GM21390 (cell line): ENCODE results near the gene PRDX3.
A peak's percentile ranks its signal among the peaks of the same experiment; 100 is the strongest.
"Not testable (repeated sequence)": the region's sequence is repeated elsewhere in the genome, so short reads cannot be mapped to it uniquely, and the experiment has no call there.

Experiments
- ATAC-seq: cut with Tn5 transposase; IDR thresholded peaks from one replicate; pipeline ENCODE4 v1.9.1; 2021; ENCODE audit not compliant: unreplicated experiment

PRDX3 gene

DNA sequence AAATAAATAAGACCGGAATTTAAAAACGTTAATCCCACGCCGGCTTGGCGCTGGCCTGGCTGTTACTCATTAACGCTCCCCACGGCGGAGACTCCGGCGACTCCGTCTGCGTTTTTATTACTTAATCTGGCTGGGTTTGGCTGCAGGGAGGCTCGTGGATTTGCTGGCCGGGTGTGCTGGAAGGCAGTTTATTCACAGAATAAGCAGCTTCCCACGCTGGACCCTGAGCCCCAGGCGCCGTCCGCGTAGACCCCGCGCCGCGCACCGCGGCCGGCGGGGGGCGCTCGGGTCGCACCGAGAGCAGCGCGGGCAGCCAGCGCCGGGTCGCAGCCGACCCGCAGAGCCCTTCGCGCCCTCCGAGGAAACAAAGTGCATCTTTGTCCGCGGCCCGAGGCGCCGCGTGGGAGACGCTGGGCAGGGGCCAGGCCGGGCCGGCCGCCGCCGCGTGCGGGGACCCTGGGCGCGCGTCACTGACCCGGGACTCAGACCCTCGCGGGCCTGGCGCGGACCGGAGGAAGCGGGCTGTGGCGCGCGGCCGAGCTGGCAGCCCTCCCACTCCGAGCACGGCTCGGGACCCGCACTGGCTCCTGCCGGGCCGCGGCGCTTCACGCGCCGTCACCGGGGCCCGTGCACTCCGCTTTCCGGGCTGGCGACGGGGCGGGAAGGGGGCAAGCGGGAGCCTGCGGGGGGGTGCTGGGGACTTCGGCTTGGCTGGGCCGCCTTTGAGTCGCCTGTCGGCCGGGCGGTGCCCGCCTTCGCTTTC, 28.2 kb upstream of the PRDX3 start:
- peak; percentile 48 for ATAC-seq

DNA sequence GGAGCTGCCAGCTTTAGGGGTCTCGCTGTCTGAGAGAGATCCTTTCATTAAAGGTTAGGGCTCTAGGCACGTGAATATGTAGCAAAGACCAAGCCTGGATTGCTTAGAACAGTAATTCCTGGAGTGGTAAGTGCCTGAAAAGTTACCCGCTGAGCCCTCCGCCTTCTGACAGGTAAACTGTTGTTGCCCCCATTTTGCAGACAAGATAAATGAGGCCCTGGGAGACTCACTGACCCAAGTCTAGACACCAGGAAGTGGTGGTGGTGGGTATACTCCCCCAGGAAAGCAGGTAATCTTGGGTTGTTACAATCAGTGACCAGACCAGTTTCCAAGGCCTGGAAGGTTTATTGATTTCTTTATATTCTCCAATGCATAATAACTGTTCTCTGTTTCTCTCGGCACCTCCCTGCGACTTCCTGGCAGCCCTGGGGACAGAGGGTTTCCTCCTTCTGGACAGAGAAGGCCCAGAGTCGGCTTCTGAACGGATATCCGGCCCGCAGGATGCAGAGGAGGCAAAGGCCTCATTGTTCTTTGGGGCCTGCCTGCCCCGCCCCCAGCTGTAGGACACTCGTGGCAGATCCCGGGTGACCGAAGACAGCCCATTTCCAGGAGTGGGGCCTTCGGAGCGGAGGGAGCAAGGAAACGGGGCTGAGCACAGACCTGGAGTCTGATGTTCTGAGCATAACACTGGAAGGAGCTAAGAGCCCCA, 27.4 kb upstream of the PRDX3 start:
- ATAC-seq, result peak; percentile 29

DNA sequence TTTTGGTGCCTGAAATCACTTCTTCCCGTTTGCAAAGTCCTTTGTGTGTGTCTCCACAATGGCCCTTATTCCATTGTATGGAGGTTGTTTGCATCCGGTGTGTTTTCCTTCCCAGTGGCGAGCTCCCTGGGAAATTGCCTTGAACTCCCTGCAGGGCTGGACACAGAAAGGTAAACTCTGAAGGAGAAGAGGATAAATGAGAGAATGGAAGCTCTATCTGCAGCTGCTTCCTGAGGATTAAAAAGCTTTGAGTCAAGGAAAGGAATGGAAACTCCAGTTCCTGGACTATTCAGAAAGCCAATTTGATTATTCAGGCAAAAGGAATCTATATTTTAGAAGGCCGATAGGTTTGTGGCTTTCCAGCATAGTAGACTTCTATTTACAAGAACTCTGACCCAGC, 24.4 kb upstream of the PRDX3 start:
- no peak for ATAC-seq

DNA sequence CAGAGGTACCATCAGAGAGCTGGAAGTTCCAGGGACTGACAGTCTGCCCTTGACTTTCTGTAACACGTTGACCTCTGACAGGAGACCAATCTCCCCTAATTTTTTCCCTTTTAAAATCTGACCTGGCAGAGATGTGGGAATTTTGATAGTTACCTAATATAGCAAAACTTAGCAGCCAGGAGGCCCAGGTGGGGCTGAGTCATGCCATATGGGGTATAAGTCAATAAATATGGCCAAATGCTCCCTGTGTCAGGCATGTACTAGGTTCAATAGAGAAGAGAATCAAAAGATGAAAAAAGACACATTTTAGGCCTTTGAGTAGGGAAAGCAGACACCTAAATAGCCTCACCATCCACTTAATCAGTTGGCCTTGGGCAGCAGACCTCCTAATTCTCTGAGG, 22.6 kb upstream of the PRDX3 start:
- no peak for ATAC-seq

DNA sequence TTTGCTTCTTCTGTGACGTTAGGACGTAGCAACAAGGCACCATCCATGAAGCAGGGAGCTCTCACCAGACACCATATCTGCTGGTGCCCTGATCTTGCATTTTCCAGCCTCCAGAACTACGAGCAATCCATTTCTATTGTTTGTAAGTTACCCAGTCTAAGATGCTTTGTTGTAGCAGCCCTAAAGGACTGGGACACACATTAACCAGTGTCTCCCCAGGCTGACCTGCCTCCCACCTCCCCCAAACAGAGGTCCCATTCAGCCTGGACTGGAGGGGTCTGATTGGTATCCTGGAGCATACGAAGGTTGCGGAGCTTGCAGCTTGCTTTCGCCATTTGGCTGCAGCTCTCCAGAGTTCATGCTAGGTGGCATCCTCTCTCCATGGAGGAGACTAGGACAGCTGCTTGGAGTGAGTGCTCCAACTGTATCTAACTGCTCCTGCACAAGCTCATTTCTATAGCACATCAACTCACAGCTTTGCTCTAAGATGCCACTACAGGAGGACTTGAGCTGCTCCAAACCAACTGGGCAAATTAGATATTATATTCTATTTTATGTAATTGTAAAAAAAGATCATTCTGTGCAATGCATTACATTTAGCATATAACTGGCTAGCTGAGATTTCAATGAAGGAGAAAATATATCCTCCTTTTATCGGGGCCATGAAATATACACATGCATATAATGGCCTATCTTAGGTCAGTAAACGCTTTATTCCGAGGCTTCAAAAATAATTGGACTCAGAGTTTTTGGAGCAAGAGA, 20.8 kb upstream of the PRDX3 start:
- no peak for ATAC-seq

DNA sequence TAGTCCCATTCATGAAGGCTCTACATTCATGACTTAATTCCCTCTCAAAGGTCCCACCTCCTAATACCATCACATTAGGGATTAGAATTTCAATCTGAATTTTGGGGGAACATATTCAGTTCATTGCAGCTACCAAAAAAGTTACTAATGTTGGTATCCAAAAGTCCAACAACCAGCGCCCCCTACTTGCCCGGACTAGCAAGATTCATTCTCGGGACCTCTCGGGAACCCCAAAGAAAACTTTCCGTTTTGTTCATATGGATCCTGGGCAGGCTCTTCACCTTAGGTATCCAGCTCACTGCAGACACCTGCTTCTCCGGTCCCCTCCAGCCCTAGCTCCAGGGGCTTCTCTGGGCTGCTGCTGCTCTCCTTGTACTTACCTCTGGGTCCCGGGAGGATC, 19.8 kb upstream of the PRDX3 start:
- no peak for ATAC-seq

DNA sequence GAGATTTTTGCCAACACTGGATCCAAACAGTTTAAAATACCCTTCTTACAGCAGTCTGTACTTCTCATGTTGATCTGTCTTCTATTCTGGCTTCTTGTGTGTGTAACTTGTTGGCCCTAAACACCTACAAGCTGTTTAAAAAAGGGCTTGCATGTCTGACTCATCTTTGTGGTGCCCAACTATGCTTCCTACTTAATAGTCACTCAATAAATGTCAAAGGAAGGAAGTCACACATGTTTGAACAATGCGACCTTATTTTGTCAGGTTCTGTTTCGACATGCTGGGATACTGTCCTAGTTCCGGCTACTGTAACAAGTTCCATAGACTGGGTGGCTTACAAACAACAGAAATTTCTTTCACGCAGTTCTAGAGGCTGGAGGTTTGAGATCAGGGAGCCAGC, 19.3 kb upstream of the PRDX3 start:
- ATAC-seq, result no peak

DNA sequence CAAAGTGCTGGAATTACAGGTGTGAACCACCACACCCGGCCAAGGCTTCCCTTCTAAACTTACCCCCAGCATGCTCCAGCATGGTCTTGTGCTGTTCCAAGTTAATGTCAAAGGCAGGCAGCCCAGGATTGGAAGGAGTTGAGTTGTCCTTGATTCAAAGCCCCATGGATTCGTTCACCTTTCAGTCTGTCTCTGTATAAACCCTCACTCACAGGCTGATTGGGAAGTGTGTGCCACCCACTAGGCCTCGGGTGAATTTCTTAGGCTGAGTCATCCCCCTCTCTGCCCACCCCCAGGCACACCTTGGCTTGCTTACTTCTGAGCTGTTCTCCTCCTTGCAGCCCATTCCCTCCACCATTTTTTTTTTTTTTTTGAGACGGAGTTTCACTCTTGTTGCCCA, 13.3 kb upstream of the PRDX3 start:
- ATAC-seq, result no peak

DNA sequence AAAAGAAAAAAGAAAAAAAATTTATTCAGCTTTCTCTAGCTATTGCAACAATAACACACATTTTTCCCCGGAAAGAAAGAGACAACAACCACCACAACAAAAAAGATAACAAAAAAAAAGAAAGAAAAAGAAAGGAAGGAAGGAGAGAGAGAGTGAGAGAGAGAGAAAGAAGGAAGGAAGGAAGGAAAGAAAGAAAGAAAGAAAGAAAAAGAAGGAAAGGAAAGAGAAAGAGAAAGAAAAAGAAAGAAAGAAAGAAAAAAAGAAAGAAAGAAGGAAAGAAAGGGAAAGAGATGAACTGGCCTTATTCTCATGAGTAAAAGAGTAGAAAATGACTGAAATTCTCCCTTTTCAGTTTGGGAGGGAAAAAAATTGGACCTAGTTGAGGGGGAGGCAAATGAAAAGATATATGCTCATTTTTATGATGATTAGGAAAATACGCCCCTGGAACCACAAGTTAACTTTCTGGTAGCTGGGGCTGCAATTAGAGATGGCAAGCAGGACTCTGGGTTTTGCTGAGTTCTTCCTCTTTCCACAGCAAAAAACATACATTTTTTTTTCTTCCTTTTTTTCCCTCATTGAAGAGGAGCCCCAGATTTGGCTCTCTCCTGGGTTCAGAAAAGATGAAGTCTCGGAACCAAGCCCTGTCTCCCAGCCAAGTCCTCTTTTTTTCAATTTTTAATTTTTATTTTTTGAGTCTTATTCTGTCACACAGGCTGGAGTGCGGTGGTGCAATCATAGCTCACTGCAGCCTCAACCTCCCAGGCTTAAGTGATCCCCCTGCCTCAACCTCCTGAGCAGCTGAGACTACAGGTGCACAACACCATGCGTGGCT, 12.6 kb upstream of the PRDX3 start:
- ATAC-seq, result no peak

DNA sequence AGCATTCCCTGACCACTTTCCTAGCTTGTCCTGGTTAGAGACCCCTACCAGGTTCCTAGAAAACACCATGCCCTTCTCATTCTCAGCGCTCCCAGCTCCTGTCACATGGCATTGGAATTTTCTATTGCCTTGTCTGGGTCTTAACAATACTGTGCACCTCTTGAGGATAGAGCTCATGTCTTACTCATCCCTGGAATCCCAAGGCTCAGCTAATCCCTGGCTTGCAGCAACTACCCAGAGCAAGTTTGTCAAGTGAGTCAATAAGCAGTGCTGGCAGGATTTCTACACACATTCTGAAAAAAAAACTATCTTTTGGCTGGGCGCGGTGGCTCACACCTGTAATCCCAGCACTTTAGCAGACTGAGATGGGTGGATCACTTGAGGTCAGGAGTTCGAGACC, 11.7 kb upstream of the PRDX3 start:
- ATAC-seq, result no peak

DNA sequence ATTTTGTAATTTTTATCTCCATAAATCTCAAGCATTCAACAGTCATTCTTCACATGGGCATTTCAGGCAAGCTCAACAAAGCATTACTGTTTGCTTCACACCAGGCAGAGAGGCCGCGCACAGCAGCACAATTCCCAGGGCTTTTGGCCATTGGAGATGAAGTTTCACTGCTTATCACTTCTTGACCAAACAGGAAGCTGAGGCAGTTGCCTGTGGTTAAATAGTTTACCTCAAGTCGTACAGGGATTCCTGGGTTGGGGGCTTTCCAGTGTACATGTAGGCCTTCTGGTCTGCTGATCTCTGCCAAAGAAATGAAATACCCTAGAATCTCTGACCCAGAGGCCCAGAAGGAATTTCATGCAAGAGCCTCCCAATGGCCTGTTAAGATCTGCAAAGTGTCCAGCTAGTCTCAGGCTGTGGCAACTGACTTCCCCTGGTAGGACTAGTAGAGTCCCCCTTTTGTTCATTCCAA, 11.2 kb upstream of the PRDX3 start:
- ATAC-seq, result no peak

DNA sequence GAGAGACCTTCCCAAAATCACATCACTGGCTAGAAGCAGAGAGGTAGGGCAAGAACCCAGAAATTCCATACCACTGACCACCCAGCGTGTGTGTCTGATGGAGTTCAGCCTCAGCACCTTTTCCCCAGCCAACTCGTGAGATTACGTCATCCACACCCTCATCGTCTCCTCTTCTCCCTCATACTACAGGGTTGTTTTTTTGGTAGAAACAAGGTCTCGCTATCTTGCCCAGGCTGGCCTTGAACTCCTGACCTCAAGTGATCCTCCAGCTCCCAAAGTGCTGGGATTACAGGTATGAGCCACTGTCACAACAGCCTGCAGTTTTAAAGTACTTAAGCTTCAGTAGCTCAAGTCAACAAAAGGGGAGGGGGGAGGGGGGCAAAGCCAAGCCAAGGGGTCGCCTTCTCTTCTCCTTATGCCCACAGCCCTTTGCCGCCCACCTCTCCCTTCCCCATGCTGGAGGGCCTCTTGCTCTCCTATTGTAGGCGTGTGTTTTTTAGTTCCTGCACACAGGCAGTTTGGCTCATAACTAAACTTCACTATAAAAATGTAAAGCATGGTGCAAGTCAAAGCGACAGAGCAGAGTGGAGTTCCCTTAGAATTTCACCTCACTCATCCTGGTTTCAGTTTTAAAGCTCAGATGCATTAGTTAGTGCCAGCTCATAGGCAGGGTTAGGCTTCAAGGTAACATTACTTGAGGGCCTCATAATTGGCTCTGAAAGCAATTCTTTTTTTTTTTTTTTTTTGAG, 5.2 kb upstream of the PRDX3 start:
- no peak for ATAC-seq

DNA sequence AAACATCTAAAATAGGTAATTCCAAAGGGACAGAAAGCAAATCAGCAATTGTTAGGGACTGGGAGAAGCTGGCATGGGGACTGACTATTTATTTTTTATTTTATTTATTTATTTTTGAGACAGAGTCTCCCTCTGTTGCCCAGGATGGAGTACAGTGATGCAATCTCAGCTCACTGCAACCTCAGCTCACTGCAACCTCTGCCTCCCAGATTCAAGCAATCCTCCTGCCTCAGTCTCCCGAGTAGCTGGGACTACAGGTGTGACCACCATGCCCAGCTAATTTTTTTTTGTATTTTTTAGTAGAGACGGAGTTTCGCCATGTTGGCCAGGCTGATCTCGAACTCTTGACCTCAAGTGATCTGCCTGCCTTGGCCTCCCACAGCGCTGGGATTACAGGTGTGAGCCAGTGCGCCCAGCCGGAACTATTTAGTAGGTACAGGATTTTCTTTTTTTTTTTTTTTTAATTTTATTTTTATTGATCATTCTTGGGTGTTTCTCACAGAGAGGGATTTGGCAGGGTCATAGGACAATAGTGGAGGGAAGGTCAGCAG, 2.3 kb upstream of the PRDX3 start:
- not testable (repeated sequence) for ATAC-seq

DNA sequence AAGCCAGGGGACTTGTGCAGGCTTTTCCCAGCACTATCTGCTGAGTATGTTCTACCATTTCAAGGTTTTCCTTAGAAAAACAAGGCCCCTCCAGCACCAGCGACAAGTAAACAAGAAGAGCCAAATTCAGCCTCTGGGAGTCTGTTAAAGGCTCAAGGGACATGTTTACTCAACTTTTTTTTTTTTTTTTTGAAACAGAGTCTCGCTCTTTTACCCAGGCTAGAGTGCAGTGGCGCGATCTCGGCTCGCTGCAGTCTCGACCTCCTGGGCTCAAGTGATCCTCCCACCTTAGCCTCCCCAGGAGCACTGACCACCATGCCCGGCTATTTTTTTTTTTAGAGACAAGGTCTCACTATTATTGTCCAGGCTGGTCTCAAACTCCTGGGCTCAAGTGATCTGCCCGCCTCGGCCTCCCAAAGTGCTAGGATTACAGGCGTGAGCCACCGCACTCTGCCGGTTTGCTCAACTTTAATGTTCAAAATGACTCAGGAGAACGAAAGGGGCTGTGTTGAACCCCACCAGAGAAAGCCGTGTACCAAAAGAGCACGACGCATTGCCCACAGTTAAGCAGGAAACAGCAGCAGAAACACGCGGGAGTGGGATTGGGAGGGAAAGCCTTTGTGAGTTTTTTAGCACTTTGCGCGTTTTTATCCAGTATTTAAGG, 772 bp downstream of the PRDX3 start:
- ATAC-seq, result peak; percentile 18

DNA sequence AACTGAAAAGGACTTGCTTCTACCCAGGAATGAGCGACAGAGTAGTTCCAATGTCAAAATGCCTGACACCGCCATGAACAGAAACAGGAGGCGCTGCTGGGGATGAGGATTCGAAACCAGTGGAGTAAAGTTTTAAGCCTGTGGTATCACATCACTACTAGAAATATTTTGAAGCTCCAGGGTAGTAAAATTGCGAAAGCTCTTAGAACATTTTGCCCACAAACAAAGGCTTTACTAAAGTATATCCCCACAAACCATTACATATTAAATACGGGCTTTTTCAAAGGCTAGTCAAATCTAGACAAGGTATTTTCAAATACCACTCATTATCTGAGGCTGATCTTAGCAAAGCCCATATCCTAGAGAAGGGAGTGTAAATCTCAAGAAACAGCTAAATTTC, 2.4 kb downstream of the PRDX3 start:
- ATAC-seq, result no peak

DNA sequence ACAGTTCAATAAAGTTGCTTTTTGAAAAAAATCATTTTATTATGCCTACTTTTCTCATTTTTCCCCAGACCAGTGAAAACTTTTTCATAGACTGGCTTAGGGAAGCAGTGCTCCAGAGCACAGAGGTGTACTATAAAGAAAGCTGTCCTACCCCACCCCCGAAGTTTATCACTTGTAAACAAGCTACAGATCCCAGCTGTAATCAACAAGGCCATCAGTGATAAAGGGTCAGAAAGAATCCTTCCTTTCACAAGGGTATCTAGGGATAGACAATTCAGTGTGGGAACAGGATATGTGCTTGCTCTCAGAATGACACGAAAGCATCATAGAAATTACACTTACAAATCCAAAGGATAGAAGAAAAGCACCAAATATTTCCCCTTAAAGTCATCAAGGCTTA, 4.5 kb downstream of the PRDX3 start:
- no peak for ATAC-seq

DNA sequence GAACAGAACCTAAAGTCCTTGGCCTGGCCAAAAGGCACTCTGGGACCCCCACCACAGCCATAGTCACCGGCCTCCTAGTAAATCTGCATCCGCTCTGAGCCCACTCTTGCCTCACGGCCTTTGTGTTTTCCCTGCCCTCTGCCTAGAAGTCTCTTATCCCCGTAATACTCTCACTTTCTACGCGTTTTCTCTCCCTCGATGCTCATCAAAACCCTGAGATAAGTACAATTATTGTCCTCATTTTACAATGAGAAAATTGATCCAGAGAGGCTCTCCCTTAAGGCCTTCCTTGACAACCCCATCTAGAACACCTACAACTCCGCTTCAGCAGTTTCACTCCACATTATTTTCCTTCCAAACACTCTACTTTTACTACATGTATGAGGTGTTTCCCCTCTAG, 11.6 kb downstream of the PRDX3 start:
- ATAC-seq, result no peak

DNA sequence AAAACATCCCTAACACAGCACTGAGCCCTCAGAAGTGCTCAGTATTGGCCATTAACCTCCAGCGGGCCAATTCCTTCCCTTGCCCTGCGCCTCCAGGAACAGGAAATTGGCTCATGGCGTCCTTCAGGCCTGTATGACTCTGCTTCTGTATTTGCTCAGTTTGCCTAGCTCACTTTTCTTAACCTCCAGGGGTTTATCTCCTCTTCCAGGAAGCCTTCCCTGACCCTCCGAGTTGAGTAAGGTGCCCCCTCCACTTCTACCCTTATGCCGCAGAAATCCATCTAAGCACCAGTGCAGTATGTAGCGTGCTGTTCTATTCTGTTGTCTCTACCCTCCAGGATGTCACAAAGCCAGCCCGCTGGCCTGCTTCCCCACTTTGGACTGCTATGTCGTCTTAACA, 12.0 kb downstream of the PRDX3 start:
- ATAC-seq, result no peak

DNA sequence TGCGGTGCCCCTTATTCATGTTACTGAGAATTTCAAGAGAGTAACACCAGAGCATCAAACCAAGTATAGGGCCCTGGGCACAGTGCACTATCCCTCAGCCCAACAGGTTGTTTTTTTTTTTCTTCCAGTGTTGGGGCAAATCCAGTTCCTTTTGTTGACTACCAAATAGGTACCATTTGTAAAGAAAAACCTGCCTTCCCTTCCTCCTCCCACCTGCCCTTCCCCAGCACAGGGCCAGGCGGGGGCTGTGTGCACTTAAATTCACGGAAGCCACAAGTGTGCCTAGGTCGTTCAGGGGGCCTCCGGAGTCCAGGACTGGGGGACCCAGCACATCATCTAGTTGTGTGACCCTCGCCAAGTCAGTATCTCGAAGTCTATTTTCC, 12.5 kb downstream of the PRDX3 start:
- no peak for ATAC-seq
